HL-60 (cell line): Measurements from ENCODE around the gene UBC.

Source experiments
- DNase-seq, 2 experiments: peaks; one replicate each; pipeline ENCODE4 v3.0.0-alpha.2; 2010 to 2020; ENCODE audit warnings: low read depth in 1 of 2, low spot score in 1 of 2
- H3K27ac ChIP-seq: fragments of 250-450 bp; sonication (Bioruptor Pico); replicated peaks from 2 replicates; pipeline ENCODE4 v1.5.1; 2020; ENCODE audit warnings: mild to moderate bottlenecking, moderate library complexity
- H3K27me3 ChIP-seq: fragments of 250-450 bp; sonication (Bioruptor Pico); 2 replicates; pipeline ENCODE4 v1.5.1; 2021; ENCODE audit warnings: mild to moderate bottlenecking, moderate library complexity; ENCODE audit not compliant: insufficient read depth, poor library complexity, severe bottlenecking
- H3K4me3 ChIP-seq: replicated peaks from 2 replicates; pipeline ENCODE4 v1.5.1; 2011; ENCODE audit warnings: mild to moderate bottlenecking, control low read depth, low read length; ENCODE audit not compliant: insufficient read depth
- GABPA ChIP-seq: IDR thresholded peaks from 2 replicates; pipeline ENCODE4 v1.6.1; 2012; ENCODE audit warnings: low read depth
- POLR2AphosphoS5 ChIP-seq: IDR thresholded peaks from 2 replicates; pipeline ENCODE4 v1.6.1; 2012; ENCODE audit warnings: low read depth
- SPI1 ChIP-seq: IDR thresholded peaks from 2 replicates; pipeline ENCODE4 v1.6.1; 2012; ENCODE audit warnings: low read depth, mild to moderate bottlenecking, borderline replicate concordance
- TF ChIP-seq, protein P1 (sequence below): IDR thresholded peaks from one replicate; pipeline ENCODE4 v1.5.1; 2011; ENCODE audit warnings: low read length, control low read depth, inconsistent platforms; ENCODE audit not compliant: insufficient read depth
- TF ChIP-seq, protein P2 (sequence below): IDR thresholded peaks from 2 replicates; pipeline ENCODE4 v1.6.1; 2012; ENCODE audit warnings: low read depth; ENCODE audit not compliant: insufficient replicate concordance

UBC gene

DNA sequence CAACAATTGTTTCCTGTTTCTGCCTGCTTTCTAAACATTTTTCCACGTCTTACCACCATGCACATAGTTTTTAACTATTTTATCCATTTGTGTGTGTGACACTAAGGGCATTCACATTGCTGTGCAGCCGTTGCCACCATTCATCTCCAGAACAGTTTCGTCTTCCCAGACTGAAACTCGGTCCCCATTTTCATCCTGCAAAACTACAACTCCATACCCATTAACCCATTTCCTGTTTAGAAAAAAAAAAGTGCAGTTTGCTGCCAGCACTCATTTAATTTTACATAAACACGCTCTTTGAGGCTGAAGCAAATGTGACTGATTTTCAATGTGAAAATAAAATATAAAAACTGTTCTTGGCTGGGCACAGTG, 15.5 kb downstream of the UBC start:
- Histone ChIP-seq H3K4me3 (no peak overlapping the region), H3K27ac (no peak overlapping the region), H3K27me3 (no peaks in the 10 kb centered on the region)
- no peak for DNase-seq
- TF ChIP-seq POLR2AphosphoS5 = no peak
- TF ChIP-seq, protein P1, sequence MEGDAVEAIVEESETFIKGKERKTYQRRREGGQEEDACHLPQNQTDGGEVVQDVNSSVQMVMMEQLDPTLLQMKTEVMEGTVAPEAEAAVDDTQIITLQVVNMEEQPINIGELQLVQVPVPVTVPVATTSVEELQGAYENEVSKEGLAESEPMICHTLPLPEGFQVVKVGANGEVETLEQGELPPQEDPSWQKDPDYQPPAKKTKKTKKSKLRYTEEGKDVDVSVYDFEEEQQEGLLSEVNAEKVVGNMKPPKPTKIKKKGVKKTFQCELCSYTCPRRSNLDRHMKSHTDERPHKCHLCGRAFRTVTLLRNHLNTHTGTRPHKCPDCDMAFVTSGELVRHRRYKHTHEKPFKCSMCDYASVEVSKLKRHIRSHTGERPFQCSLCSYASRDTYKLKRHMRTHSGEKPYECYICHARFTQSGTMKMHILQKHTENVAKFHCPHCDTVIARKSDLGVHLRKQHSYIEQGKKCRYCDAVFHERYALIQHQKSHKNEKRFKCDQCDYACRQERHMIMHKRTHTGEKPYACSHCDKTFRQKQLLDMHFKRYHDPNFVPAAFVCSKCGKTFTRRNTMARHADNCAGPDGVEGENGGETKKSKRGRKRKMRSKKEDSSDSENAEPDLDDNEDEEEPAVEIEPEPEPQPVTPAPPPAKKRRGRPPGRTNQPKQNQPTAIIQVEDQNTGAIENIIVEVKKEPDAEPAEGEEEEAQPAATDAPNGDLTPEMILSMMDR = no peak
- TF ChIP-seq, protein P2, sequence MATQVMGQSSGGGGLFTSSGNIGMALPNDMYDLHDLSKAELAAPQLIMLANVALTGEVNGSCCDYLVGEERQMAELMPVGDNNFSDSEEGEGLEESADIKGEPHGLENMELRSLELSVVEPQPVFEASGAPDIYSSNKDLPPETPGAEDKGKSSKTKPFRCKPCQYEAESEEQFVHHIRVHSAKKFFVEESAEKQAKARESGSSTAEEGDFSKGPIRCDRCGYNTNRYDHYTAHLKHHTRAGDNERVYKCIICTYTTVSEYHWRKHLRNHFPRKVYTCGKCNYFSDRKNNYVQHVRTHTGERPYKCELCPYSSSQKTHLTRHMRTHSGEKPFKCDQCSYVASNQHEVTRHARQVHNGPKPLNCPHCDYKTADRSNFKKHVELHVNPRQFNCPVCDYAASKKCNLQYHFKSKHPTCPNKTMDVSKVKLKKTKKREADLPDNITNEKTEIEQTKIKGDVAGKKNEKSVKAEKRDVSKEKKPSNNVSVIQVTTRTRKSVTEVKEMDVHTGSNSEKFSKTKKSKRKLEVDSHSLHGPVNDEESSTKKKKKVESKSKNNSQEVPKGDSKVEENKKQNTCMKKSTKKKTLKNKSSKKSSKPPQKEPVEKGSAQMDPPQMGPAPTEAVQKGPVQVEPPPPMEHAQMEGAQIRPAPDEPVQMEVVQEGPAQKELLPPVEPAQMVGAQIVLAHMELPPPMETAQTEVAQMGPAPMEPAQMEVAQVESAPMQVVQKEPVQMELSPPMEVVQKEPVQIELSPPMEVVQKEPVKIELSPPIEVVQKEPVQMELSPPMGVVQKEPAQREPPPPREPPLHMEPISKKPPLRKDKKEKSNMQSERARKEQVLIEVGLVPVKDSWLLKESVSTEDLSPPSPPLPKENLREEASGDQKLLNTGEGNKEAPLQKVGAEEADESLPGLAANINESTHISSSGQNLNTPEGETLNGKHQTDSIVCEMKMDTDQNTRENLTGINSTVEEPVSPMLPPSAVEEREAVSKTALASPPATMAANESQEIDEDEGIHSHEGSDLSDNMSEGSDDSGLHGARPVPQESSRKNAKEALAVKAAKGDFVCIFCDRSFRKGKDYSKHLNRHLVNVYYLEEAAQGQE = no peak
- TF ChIP-seq SPI1 = no peak
- TF ChIP-seq GABPA = no peak

DNA sequence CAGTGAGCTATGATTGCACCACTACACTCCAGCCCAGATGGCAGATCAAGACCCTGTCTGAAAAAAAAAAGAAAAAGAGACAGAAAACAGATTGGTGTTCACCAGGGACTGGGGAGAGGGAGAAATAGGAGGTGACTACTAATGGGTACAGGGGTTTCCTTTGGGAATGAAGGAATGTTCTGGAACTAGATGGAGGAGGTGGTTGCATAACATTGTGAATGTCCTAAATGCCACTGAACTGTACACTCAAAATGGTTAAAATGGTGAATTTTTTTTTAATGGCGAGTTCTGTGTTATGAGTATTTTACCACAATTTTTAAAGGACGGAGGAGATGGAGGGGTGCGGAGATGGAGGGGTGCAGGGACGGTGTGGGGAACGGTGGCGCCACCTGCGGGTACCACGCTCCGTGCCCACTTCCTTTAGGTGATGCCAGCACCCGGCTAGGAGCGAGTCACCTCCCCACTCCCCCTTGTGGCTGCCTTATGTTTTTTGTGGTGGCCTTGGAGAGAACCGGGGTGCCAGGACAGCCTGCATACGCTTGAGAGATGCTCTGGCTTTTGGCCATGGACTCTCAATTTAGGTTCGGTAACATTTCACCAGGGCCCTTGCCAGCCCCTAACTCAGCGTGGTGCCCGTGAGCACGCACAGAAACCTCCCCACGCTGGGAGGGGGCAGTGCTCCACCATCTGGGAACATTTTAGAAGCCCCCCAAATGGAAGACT, 16.1 kb downstream of the UBC start:
- DNase-seq = peak in 1 of 2 experiments; percentile 74
- no peak for TF ChIP-seq GABPA
- TF ChIP-seq, protein P1 = peak; percentile 58
- Histone ChIP-seq H3K4me3 (no peak overlapping the region), H3K27me3 (no peaks in the 10 kb centered on the region), H3K27ac (no peak overlapping the region)

DNA sequence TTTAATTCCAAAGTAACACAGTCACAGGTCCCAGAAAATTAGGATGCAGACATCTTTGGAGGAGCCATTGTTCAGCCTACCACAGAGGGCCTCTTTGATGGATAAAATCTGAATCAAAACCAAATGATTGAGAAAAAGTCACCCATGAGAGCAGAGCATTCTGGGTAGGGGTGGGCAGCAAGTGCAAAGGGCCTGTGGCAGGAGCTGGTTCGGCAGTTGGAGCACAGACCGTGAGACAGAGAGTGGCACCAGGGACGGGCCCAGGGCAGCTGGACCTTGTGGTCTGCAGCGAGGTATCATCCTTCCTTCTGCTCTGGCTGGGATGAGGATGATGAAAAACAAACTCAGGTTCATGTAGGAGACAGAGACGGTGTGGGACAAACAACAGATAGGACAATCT, 18.0 kb downstream of the UBC start:
- TF ChIP-seq, protein P2 = no peak

DNA sequence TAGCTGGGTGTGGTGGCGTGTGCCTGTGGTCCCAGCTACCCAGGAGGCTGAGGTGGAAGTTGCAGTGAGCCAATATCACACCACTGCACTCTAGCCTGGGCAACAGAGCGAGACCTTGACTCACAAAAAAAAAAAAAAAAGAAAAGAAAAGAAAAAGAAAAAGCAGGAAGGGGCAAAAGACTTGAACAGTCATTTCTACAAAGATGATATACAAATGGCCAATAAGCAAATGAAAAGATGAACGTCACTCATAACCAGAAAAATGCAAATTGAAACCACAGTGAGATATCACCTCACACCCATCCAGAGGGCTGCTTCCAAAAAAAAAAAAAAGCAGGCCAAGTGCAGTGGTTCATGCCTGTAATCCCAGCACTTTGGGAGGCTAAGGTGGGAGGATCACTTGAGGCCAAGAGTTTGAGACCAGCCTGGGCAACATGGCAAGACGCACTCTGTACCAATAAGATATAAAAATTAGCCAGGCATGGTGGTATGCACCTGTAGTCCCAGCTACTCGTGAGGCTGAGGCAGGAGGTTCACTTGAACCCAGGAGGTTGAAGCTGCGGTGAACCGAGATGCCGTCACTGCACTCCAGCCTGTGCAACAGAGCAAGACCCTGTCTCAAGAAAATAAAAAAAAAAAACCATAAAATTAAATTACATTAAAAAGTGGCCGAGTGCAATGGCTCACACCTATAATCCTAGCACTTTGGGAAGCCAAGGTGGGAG, 20.5 kb downstream of the UBC start:
- TF ChIP-seq POLR2AphosphoS5 (no peak), SPI1 (no peak)
- DNase-seq = no peak
- Histone ChIP-seq H3K27me3 (no peaks in the 10 kb centered on the region), H3K4me3 (no peak overlapping the region), H3K27ac (no peak overlapping the region)

More for the DNA sequence above, 18.0 kb downstream of the UBC start:
- H3K27ac ChIP-seq = no peak overlapping the region
- no peaks in the 10 kb centered on the region for H3K27me3 ChIP-seq
- no peak for DNase-seq
- H3K4me3 ChIP-seq = no peak overlapping the region

DNA sequence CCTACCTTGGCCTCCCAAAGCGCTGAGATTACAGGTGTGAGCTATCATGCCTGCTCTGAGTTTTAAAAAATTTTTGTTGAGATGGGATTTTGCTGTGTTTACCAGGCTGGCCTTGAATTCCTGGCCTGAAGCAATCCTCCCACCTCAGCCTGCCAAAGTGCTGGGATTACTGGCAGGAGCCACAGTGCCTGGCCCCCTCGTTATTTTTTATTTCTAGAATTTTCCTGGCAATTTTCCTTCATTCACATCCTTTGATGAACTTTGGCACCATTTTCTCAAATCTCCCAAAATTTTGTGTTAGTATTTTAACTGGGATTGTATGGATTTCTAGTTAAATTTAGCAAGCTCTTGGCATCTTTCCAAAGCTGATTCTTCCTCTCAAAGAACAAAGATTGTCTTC, 26.2 kb downstream of the UBC start:
- no peak for DNase-seq
- TF ChIP-seq POLR2AphosphoS5 = no peak
- TF ChIP-seq GABPA = no peak
- TF ChIP-seq SPI1 = no peak
- TF ChIP-seq, protein P1 = no peak
- TF ChIP-seq, protein P2 = no peak
- Histone ChIP-seq H3K27ac (no peak overlapping the region), H3K4me3 (no peak overlapping the region), H3K27me3 (no peaks in the 10 kb centered on the region)
